ENCODE measurements around the gene C1orf159. TPM values are rescaled to one million over a fixed set of nuclear protein-coding genes. Genes with fewer than 3 reads are reported as not detected.
A peak's percentile ranks its signal among the peaks of the same experiment; 100 is the strongest.
"Not testable (repeated sequence)": the region's sequence is repeated elsewhere in the genome, so short reads cannot be mapped to it uniquely, and the experiment has no call there.

C1orf159 gene
- total RNA-seq, 6 experiments from 2014 or later: 4.0 to 7.7 (median 6.4) TPM

DNA sequence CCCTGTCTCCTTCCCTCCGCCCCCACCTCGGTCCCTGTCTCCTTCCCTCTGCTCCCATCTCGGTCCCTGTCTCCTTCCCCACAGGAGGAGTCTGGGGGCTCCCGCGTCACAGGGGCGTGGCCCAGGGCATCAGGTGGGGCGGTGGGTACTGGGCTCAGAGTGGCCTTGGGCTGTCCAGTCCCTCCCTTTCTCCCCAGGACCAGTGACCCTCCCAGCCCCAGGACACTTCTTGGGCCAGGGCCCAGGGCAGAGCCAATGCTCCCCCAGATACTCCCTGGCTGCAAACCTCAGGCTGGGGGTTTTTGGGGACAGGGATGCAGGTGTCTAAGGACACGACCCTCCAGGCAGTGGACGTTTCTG is 35.0 kb downstream of the C1orf159 start:
- no peak for TF ChIP-seq POLR2A (IDR thresholded peaks at IDR 0.05)
- TF ChIP-seq, protein P1, sequence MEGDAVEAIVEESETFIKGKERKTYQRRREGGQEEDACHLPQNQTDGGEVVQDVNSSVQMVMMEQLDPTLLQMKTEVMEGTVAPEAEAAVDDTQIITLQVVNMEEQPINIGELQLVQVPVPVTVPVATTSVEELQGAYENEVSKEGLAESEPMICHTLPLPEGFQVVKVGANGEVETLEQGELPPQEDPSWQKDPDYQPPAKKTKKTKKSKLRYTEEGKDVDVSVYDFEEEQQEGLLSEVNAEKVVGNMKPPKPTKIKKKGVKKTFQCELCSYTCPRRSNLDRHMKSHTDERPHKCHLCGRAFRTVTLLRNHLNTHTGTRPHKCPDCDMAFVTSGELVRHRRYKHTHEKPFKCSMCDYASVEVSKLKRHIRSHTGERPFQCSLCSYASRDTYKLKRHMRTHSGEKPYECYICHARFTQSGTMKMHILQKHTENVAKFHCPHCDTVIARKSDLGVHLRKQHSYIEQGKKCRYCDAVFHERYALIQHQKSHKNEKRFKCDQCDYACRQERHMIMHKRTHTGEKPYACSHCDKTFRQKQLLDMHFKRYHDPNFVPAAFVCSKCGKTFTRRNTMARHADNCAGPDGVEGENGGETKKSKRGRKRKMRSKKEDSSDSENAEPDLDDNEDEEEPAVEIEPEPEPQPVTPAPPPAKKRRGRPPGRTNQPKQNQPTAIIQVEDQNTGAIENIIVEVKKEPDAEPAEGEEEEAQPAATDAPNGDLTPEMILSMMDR (IDR thresholded peaks at IDR 0.05): no peak
- intact Hi-C loops (cut with DNase I): no loop called here
- no peak overlapping the region for H3K4me3 ChIP-seq
- no peaks in the 10 kb centered on the region for H3K36me3 ChIP-seq
- peaks cover 0 to 11% (median 7%) of the 10 kb centered on the region in 4 donors for H3K4me1 ChIP-seq
- no peaks in the 10 kb centered on the region for H3K27me3 ChIP-seq
- no peak overlapping the region for H3K27ac ChIP-seq
- WGBS (ENCODE audit: insufficient coverage, low coverage, low lambda C conversion rate, missing lambda C conversion rate): 36% methylated on average over 3 of the region's 9 CpGs
- H3K9me3 ChIP-seq: no peaks in the 10 kb centered on the region
- DNase-seq: peak; percentile 15 to 45 (median 44)
- ATAC-seq: no peak

DNA sequence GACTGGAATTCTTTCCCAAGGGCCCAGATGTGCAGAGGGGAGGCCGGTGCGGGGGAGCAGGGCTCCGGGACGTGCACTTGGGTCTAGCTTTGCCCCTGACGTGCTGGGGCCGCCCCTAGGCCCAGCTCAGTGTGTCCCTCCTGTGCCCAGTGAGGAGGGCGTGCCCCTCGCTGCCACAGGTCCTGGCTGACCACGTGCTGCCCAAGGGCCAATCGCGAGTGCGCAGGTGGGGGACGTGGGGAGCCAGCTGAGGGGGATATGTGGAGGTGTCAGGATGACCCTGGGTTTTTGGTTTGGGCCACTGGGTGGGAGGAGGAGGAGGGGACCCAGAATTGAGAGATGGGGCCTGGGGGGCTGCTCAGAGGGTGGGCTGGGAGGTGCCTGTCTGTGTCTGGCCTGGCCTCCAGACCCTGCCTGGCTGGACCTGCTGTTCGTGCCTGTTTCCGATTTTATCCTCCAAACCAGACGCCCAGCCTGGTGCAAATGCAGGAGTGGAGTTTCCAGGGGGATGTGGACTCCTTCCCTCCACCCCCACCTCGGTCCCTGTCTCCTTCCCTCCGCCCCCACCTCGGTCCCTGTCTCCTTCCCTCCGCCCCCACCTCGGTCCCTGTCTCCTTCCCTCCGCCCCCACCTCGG is 35.6 kb downstream of the C1orf159 start:
- 3% methylated on average over 5 of the region's 23 CpGs for WGBS (ENCODE audit: insufficient coverage, low coverage, low lambda C conversion rate, missing lambda C conversion rate)
- Histone ChIP-seq H3K27me3 (no peaks in the 10 kb centered on the region), H3K4me1 (peaks cover 0 to 11% (median 7%) of the 10 kb centered on the region in 4 donors), H3K4me3 (peak overlapping the region in 1 of 3 donors; percentile 11), H3K36me3 (no peaks in the 10 kb centered on the region), H3K27ac (no peak overlapping the region), H3K9me3 (no peaks in the 10 kb centered on the region)
- intact Hi-C loops (cut with DNase I): no loop called here
- DNase-seq (peak; percentile 46 to 58 (median 49)), ATAC-seq (peak; percentile 44 to 61 (median 54))
- TF ChIP-seq, protein P1 (IDR thresholded peaks at IDR 0.05): no peak
- no peak for TF ChIP-seq POLR2A (IDR thresholded peaks at IDR 0.05)

DNA sequence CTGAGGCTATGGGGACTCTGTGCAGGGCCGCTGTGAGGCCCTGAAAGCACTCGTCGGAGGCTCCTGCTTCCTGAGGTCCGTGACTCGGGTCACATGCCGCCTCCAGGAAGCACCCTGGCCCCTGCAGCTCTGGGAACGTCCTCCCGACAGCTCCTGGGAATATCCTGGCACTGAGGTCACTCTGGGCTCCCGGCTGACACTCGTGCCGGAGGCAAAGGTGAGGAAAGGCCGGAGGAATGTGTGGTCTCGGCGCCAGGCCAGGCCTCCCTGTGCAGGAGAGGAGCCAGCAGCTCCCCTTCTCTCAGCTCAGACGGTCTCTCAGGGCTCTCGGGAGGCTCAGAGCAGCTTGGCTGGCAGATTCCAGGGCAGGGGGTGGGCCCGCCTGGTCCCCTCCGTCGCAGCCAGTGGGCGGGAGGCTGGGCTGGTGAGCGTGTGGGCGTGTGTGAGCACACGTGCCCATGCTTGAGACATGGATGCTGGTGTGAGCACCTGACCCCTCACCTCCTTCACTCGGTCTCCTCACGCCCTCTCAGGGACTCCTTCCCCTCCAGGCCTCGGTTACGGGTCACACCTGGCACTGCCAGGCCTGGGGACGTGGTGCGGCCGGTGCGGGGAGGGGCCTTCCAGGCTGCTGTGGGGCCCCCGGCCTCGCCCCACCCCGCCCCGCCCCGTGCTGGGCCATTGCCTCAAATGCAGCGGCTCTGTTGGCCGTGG is 36.3 kb downstream of the C1orf159 start:
- Histone ChIP-seq H3K36me3 (no peaks in the 10 kb centered on the region), H3K27ac (peak overlapping the region in 1 of 3 donors; percentile 18), H3K4me3 (peak overlapping the region in 1 of 3 donors; percentile 11), H3K9me3 (no peaks in the 10 kb centered on the region), H3K27me3 (no peaks in the 10 kb centered on the region), H3K4me1 (peaks cover 0 to 11% (median 7%) of the 10 kb centered on the region in 4 donors)
- intact Hi-C loops (cut with DNase I): no loop called here
- ATAC-seq (peak; percentile 81 to 91 (median 86)), DNase-seq (peak; percentile 75 to 88 (median 83))
- no peak for TF ChIP-seq POLR2A (IDR thresholded peaks at IDR 0.05)
- WGBS (ENCODE audit: insufficient coverage, low coverage, low lambda C conversion rate, missing lambda C conversion rate): 0% methylated on average over 1 of the region's 38 CpGs

DNA sequence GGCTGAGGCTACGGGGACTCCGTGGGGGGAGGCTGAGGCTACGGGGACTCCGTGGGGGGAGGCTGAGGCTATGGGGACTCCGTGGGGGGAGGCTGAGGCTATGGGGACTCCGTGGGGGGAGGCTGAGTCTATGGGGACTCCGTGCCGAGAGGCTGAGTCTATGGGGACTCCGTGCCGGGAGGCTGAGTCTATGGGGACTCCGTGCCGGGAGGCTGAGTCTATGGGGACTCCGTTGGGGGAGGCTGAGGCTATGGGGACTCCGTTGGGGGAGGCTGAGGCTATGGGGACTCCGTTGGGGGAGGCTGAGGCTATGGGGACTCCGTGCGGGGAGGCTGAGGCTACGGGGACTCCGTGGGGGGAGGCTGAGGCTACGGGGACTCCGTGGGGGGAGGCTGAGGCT is 38.5 kb downstream of the C1orf159 start:
- H3K27me3 ChIP-seq; DNase-seq; ATAC-seq; intact Hi-C loops (cut with DNase I); H3K36me3 ChIP-seq; H3K27ac ChIP-seq; H3K9me3 ChIP-seq; H3K4me3 ChIP-seq: not testable (repeated sequence)
- WGBS (ENCODE audit: insufficient coverage, low coverage, low lambda C conversion rate, missing lambda C conversion rate): 11% methylated on average over 3 of the region's 21 CpGs
- H3K4me1 ChIP-seq: peaks cover 0 to 11% (median 7%) of the 10 kb centered on the region in 4 donors

DNA sequence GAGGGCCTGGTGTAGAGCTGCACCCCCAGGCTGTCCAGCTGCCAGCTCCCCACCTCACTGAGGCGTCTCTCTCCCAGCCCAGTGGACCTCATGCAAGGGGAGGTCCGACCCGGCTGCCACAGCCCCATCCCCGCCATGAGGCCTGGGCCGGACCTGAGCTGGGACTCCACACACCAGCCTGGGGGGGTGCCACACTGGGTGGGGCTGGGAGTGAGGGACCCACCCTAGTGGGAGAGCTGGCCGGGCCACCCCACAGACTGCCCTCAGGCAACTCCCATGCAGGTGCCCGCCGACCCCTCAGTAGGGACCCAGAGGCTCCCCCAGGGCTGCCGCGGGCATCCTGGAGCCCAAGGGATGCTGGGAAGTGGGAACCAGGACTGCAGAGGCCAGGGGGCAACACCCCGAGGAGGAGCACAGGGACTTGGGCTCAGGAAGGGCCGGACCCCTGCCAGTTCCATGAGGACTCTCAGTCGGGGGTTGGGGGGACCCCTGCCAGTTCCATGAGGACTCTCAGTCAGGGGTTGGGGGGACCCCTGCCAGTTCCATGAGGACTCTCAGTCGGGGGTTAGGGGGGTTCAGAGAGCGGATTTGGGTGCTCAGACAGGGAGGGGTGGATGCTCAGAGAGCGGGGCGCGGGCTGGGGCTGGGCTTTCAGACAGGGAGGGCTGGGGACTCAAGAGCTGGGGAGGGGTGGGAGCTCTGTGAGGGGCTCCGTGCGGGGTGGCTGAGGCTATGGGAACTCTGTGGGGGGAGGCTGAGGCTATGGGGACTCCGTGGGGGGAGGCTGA is 40.5 kb downstream of the C1orf159 start:
- WGBS (ENCODE audit: insufficient coverage, low coverage, low lambda C conversion rate, missing lambda C conversion rate): 31% methylated on average over 7 of the region's 21 CpGs
- no peak overlapping the region for H3K27ac ChIP-seq
- no peaks in the 10 kb centered on the region for H3K27me3 ChIP-seq
- intact Hi-C loops (cut with DNase I): no loop called here
- no peak overlapping the region for H3K4me3 ChIP-seq
- H3K36me3 ChIP-seq: no peaks in the 10 kb centered on the region
- ATAC-seq (no peak), DNase-seq (peak; percentile 18 to 51 (median 42))
- H3K9me3 ChIP-seq: no peaks in the 10 kb centered on the region
- TF ChIP-seq, protein P1 (IDR thresholded peaks at IDR 0.05): no peak
- no peak for TF ChIP-seq POLR2A (IDR thresholded peaks at IDR 0.05)
- peaks cover 0 to 11% (median 7%) of the 10 kb centered on the region in 4 donors for H3K4me1 ChIP-seq

All from right lobe of liver (tissue), 6 donors.